Liver (tissue), 9 donors: Measurements from ENCODE around the gene TMEM187. TPM values are rescaled to one million over a fixed set of nuclear protein-coding genes. Genes with fewer than 3 reads are reported as not detected.

ENCODE experiments used
- DNase-seq: peaks from one replicate; pipeline ENCODE4 v3.0.0-alpha.2; 2017; ENCODE audit warnings: low spot score
- H3K27ac ChIP-seq, 2 donors: one replicate each; pipeline ENCODE4 v1.7.0; 2013; ENCODE audit warnings: inconsistent platforms in 2 of 2, low read length in 2 of 2, control low read depth in 1 of 2, low read depth in 1 of 2, mild to moderate bottlenecking in 1 of 2
- H3K27me3 ChIP-seq, 4 donors: one replicate each; pipeline versions ENCODE4 v1.6.1 to v1.7.0; 2013; ENCODE audit warnings: low read length in 3 of 4, inconsistent platforms in 1 of 4, mild to moderate bottlenecking in 1 of 4, moderate library complexity in 1 of 4; ENCODE audit not compliant: control insufficient read depth in 4 of 4, insufficient read depth in 4 of 4
- H3K36me3 ChIP-seq, 4 donors: one replicate each; pipeline versions ENCODE4 v1.6.1 to v1.7.0; 2013; ENCODE audit warnings: low read length in 3 of 4, mild to moderate bottlenecking in 3 of 4, low read depth in 1 of 4, moderate library complexity in 1 of 4; ENCODE audit not compliant: control insufficient read depth in 4 of 4, insufficient read depth in 3 of 4
- H3K4me1 ChIP-seq, 4 donors: one replicate each; pipeline versions ENCODE4 v1.6.1 to v1.7.0; 2013; ENCODE audit warnings: low read length in 3 of 4, mild to moderate bottlenecking in 3 of 4, moderate library complexity in 1 of 4; ENCODE audit not compliant: control insufficient read depth in 4 of 4, insufficient read depth in 4 of 4
- H3K4me3 ChIP-seq, 3 donors: one replicate each; pipeline versions ENCODE4 v1.6.1 to v1.7.0; 2013; ENCODE audit warnings: low read length in 3 of 3, control low read depth in 1 of 3, low read depth in 1 of 3, mild to moderate bottlenecking in 1 of 3
- H3K9ac ChIP-seq, 2 donors: one replicate each; pipeline ENCODE4 v1.7.0; 2013; ENCODE audit warnings: low read length in 2 of 2, mild to moderate bottlenecking in 2 of 2, moderate library complexity in 2 of 2, control low read depth in 1 of 2, low read depth in 1 of 2
- H3K9me3 ChIP-seq, 4 donors: one replicate each; pipeline versions ENCODE4 v1.6.1 to v1.7.0; 2013; ENCODE audit warnings: low read length in 3 of 4; ENCODE audit not compliant: control insufficient read depth in 4 of 4
- FOXA1 ChIP-seq: IDR thresholded peaks from 2 replicates; pipeline ENCODE4 v1.6.1; 2016; ENCODE audit warnings: antibody characterized with exemption
- FOXA2 ChIP-seq: IDR thresholded peaks from 2 replicates; pipeline ENCODE4 v1.6.1; 2016; ENCODE audit warnings: antibody characterized with exemption
- GABPA ChIP-seq, 2 donors: IDR thresholded peaks in 1 of 2; conservative IDR thresholded peaks in 1 of 2; 2 replicates each; pipeline ENCODE4 v1.6.1; 2016; ENCODE audit warnings: antibody characterized with exemption in 2 of 2, mild to moderate bottlenecking in 1 of 2, moderate library complexity in 1 of 2
- HNF4A ChIP-seq, 2 donors: conservative IDR thresholded peaks; 2 replicates each; pipeline ENCODE4 v1.6.1; 2016; ENCODE audit warnings: antibody characterized with exemption in 2 of 2, mild to moderate bottlenecking in 2 of 2
- HNF4G ChIP-seq: IDR thresholded peaks from 2 replicates; pipeline ENCODE4 v1.6.1; 2016; ENCODE audit warnings: antibody characterized with exemption
- JUND ChIP-seq, 2 donors: IDR thresholded peaks; 2 replicates each; pipeline ENCODE4 v1.6.1; 2016; ENCODE audit warnings: antibody characterized with exemption in 2 of 2
- NR2F2 ChIP-seq: IDR thresholded peaks from 2 replicates; pipeline ENCODE4 v1.6.1; 2016; ENCODE audit warnings: antibody characterized with exemption
- RAD21 ChIP-seq, 2 donors: IDR thresholded peaks; 2 replicates each; pipeline ENCODE4 v1.6.1; 2016; ENCODE audit warnings: antibody characterized with exemption in 2 of 2, mild to moderate bottlenecking in 2 of 2
- SP1 ChIP-seq: IDR thresholded peaks from 2 replicates; pipeline ENCODE4 v1.6.1; 2018; ENCODE audit warnings: antibody characterized with exemption, mild to moderate bottlenecking
- TAF1 ChIP-seq: conservative IDR thresholded peaks from 2 replicates; pipeline ENCODE4 v1.6.1; 2016; ENCODE audit warnings: antibody characterized with exemption, mild to moderate bottlenecking
- YY1 ChIP-seq: IDR thresholded peaks from 2 replicates; pipeline ENCODE4 v1.6.1; 2016; ENCODE audit warnings: antibody characterized with exemption, mild to moderate bottlenecking
- WGBS: extraction: QIAGEN DNeasy Blood & Tissue Kit; methylation state at CpG from one replicate; pipeline ENCODE4 v1.1.7; 2013; 5-methylcytosine and 5-hydroxymethylcytosine counted together
- polyA plus RNA-seq, 2 donors: library from polyadenylated mRNA; stranded (reverse) in 1 of 2; unstranded in 1 of 2; fragments of 200-250 nt in 1 of 2; fragments of >200 nt in 1 of 2; fragmentation: Nextera tagmentation in 1 of 2; extraction: Ambion mirVana in 1 of 2; gene quantifications; one replicate each; pipeline versions ENCODE4 v1.2.1 to v1.2.3, GENCODE V29; 2013 to 2015
- total RNA-seq, 2 donors: library from RNA; depleted of rRNA; stranded (reverse); fragments of >200 nt; gene quantifications; one replicate each; pipeline ENCODE4 v1.2.3, GENCODE V29; 2014
- TF ChIP-seq, protein P1 (sequence below): IDR thresholded peaks from 2 replicates; pipeline ENCODE4 v1.6.1; 2016; ENCODE audit warnings: antibody characterized with exemption, mild to moderate bottlenecking
- TF ChIP-seq, protein P2 (sequence below): fragments of 150-350 bp; IDR thresholded peaks from 2 replicates; pipeline ENCODE4 v1.5.1; 2017; ENCODE audit warnings: improper control_type of control experiment, low read depth, low read length; ENCODE audit not compliant: missing input control
- TF ChIP-seq, protein P3 (sequence below): IDR thresholded peaks from 2 replicates; pipeline ENCODE4 v1.6.1; 2016; ENCODE audit warnings: antibody characterized with exemption
- TF ChIP-seq, protein P4 (sequence below): IDR thresholded peaks from 2 replicates; pipeline ENCODE4 v1.6.1; 2016; ENCODE audit warnings: antibody characterized with exemption
- TF ChIP-seq, protein P5 (sequence below): IDR thresholded peaks from 2 replicates; pipeline ENCODE4 v1.6.1; 2016; ENCODE audit warnings: antibody characterized with exemption
- donor health status: healthy.
- donor health status: healthy.
- donor health status: healthy.
- donor health status: healthy.
- donor health status: healthy.

The TMEM187 gene
- total and polyA plus RNA-seq, 4 donors, result 2.9 to 5.8 (median 4.1) TPM

DNA sequence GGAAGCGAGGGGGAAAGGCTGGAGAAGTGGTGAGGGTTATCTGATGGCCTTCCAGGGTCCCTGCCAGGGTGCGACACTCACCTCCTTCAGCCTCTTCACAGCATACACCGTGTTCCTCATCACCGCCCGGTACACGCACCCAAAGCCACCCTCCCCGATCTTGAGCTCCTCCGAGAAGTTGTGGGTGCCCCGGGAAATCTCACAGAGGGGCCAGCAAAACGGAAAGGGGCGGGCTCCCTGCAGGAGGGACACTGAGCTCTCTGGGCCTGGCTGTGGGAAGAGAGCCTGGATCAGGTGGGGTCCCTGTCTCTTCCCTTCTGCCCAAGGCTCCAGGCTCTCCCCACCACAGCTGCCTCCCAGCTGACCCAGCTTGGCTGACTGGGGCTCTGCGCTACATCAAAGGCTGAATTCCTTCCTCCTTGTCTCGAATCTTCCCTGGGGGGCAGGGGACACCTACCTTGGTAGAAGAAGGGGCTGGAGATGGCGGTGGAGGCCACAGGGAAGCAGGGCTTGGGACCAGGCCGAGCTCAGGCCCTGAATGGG is 46.0 kb downstream of the TMEM187 start:
- H3K4me3 ChIP-seq, result peak overlapping the region; percentile 15 to 82 (median 61)
- no peak for DNase-seq
- H3K27ac ChIP-seq, result peak overlapping the region in 1 of 2 donors; percentile 64
- H3K36me3 ChIP-seq, result peaks cover 0 to 11% (median 4%) of the 10 kb centered on the region in 4 donors
- peak overlapping the region in 1 of 2 donors; percentile 22 for H3K9ac ChIP-seq
- H3K9me3 ChIP-seq, result no peaks in the 10 kb centered on the region
- no peak for TF ChIP-seq RAD21 (IDR thresholded peaks at IDR 0.05)
- TF ChIP-seq, protein P1, sequence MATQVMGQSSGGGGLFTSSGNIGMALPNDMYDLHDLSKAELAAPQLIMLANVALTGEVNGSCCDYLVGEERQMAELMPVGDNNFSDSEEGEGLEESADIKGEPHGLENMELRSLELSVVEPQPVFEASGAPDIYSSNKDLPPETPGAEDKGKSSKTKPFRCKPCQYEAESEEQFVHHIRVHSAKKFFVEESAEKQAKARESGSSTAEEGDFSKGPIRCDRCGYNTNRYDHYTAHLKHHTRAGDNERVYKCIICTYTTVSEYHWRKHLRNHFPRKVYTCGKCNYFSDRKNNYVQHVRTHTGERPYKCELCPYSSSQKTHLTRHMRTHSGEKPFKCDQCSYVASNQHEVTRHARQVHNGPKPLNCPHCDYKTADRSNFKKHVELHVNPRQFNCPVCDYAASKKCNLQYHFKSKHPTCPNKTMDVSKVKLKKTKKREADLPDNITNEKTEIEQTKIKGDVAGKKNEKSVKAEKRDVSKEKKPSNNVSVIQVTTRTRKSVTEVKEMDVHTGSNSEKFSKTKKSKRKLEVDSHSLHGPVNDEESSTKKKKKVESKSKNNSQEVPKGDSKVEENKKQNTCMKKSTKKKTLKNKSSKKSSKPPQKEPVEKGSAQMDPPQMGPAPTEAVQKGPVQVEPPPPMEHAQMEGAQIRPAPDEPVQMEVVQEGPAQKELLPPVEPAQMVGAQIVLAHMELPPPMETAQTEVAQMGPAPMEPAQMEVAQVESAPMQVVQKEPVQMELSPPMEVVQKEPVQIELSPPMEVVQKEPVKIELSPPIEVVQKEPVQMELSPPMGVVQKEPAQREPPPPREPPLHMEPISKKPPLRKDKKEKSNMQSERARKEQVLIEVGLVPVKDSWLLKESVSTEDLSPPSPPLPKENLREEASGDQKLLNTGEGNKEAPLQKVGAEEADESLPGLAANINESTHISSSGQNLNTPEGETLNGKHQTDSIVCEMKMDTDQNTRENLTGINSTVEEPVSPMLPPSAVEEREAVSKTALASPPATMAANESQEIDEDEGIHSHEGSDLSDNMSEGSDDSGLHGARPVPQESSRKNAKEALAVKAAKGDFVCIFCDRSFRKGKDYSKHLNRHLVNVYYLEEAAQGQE, result no peak
- TF ChIP-seq FOXA1, result no peak
- TF ChIP-seq JUND (IDR thresholded peaks at IDR 0.05), result no peak
- TF ChIP-seq FOXA2, result no peak
- TF ChIP-seq, protein P2, sequence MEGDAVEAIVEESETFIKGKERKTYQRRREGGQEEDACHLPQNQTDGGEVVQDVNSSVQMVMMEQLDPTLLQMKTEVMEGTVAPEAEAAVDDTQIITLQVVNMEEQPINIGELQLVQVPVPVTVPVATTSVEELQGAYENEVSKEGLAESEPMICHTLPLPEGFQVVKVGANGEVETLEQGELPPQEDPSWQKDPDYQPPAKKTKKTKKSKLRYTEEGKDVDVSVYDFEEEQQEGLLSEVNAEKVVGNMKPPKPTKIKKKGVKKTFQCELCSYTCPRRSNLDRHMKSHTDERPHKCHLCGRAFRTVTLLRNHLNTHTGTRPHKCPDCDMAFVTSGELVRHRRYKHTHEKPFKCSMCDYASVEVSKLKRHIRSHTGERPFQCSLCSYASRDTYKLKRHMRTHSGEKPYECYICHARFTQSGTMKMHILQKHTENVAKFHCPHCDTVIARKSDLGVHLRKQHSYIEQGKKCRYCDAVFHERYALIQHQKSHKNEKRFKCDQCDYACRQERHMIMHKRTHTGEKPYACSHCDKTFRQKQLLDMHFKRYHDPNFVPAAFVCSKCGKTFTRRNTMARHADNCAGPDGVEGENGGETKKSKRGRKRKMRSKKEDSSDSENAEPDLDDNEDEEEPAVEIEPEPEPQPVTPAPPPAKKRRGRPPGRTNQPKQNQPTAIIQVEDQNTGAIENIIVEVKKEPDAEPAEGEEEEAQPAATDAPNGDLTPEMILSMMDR, result no peak
- TF ChIP-seq YY1, result no peak
- no peak for TF ChIP-seq NR2F2
- no peak for TF ChIP-seq HNF4A (conservative IDR thresholded peaks at IDR 0.05)
- TF ChIP-seq, protein P3, sequence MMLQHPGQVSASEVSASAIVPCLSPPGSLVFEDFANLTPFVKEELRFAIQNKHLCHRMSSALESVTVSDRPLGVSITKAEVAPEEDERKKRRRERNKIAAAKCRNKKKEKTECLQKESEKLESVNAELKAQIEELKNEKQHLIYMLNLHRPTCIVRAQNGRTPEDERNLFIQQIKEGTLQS, result no peak
- no peak for TF ChIP-seq SP1
- TF ChIP-seq HNF4G, result no peak
- no peak for TF ChIP-seq TAF1
- no peak for TF ChIP-seq GABPA (IDR thresholded peaks at IDR 0.05 in 1 of 2, conservative IDR thresholded peaks at IDR 0.05 in 1 of 2)
- H3K27me3 ChIP-seq, result no peaks in the 10 kb centered on the region
- WGBS, result 78% methylated on average over 15 of the region's 15 CpGs
- H3K4me1 ChIP-seq, result peaks cover 2 to 19% (median 8%) of the 10 kb centered on the region in 4 donors

DNA sequence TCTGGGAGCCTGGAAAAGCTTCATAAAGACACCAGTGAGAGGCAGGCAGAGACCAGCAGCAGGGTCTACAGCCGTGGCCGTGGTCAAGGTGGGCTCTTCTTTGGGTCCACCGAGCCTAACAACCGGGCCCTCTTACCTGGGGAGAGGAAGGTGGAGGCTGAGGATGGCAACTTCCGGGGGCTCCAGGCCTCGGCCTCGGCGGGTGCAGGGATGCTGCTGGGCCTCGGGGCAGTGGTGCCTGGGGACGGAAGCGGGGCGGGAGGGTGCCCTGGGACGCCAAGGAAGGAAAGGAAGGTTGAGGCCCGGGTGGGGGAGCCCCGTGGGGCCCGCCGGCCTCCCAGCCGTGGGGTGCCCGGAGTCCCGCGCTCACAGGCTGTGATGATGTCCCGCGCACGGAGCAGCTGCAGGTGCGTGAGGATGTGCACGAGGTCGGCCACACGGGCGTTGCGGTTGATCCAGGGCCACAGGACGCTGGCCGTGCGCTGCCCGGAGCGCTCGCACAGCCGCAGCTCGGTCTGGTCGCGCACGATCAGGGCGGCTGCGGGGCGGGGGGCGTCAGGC is 46.6 kb downstream of the TMEM187 start:
- 16% methylated on average over 32 of the region's 45 CpGs for WGBS
- Histone ChIP-seq H3K9ac (peak overlapping the region in 1 of 2 donors; percentile 22), H3K4me1 (peaks cover 2 to 22% (median 10%) of the 10 kb centered on the region in 4 donors), H3K27me3 (no peaks in the 10 kb centered on the region), H3K4me3 (peak overlapping the region; percentile 15 to 82 (median 61)), H3K36me3 (peaks cover 0 to 11% (median 4%) of the 10 kb centered on the region in 4 donors), H3K27ac (peak overlapping the region in 1 of 2 donors; percentile 64), H3K9me3 (no peaks in the 10 kb centered on the region)
- no peak for DNase-seq
- TF ChIP-seq, protein P4, sequence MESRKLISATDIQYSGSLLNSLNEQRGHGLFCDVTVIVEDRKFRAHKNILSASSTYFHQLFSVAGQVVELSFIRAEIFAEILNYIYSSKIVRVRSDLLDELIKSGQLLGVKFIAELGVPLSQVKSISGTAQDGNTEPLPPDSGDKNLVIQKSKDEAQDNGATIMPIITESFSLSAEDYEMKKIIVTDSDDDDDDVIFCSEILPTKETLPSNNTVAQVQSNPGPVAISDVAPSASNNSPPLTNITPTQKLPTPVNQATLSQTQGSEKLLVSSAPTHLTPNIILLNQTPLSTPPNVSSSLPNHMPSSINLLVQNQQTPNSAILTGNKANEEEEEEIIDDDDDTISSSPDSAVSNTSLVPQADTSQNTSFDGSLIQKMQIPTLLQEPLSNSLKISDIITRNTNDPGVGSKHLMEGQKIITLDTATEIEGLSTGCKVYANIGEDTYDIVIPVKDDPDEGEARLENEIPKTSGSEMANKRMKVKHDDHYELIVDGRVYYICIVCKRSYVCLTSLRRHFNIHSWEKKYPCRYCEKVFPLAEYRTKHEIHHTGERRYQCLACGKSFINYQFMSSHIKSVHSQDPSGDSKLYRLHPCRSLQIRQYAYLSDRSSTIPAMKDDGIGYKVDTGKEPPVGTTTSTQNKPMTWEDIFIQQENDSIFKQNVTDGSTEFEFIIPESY, result no peak
- no peak for TF ChIP-seq GABPA (IDR thresholded peaks at IDR 0.05 in 1 of 2, conservative IDR thresholded peaks at IDR 0.05 in 1 of 2)
- TF ChIP-seq, protein P5, sequence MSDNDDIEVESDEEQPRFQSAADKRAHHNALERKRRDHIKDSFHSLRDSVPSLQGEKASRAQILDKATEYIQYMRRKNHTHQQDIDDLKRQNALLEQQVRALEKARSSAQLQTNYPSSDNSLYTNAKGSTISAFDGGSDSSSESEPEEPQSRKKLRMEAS, result no peak
- no peak for TF ChIP-seq RAD21 (IDR thresholded peaks at IDR 0.05)
- TF ChIP-seq HNF4G, result no peak
